HFFc6 (cell line): ENCODE data around the gene XRCC2. TPM values are rescaled to one million over a fixed set of nuclear protein-coding genes. Genes with fewer than 3 reads are reported as not detected.
"Not testable (repeated sequence)": the region's sequence is repeated elsewhere in the genome, so short reads cannot be mapped to it uniquely, and the experiment has no call there.

Experiments used
- DNase-seq: peaks from one replicate; pipeline ENCODE4 v3.0.0-alpha.2; 2018
- H3K27ac Mint-ChIP-seq: 2 replicates; pipeline ENCODE4 v1.8.0; 2020; ENCODE audit warnings: mild to moderate bottlenecking, mixed read lengths
- H3K27me3 Mint-ChIP-seq: 2 replicates; pipeline ENCODE4 v1.8.0; 2021; ENCODE audit warnings: mild to moderate bottlenecking, moderate library complexity, mixed read lengths; ENCODE audit not compliant: insufficient read depth
- H3K36me3 Mint-ChIP-seq: 2 replicates; pipeline ENCODE4 v1.8.0; 2021; ENCODE audit warnings: low read depth, mixed read lengths
- H3K4me1 Mint-ChIP-seq: 2 replicates; pipeline ENCODE4 v1.8.0; 2020; ENCODE audit warnings: low read depth, mixed read lengths
- H3K4me3 Mint-ChIP-seq: 2 replicates; pipeline ENCODE4 v1.8.0; 2020; ENCODE audit warnings: mild to moderate bottlenecking, moderate library complexity, mixed read lengths
- H3K9me3 Mint-ChIP-seq: 2 replicates; pipeline ENCODE4 v1.8.0; 2020; ENCODE audit warnings: mild to moderate bottlenecking, mixed read lengths
- CTCF ChIP-seq: fragments of 200-600 bp; sonication (generic); IDR thresholded peaks from 2 replicates; pipeline ENCODE4 v1.5.0; 2021; ENCODE audit warnings: antibody characterized with exemption, mild to moderate bottlenecking
- long read RNA-seq: library from polyadenylated mRNA; unstranded; transcript quantifications from one replicate; pipeline ENCODE4 v2.0.0, GENCODE V29; 2019
- total RNA-seq, 6 experiments: library from RNA; stranded (reverse); fragmentation: NEBNext Ultra II Directional; extraction: Animal tissue kit (Norgen Biotek cat#: 25700); gene quantifications; 2 replicates in 1 of 6; 3 replicates in 5 of 6; pipeline ENCODE4 v1.2.3, GENCODE V29; 2021

XRCC2 gene
- total RNA-seq, result 1 to 10 TPM; 1.8 to 3.8 (median 3.4) TPM
- long read RNA-seq, partial matches to known transcripts, result 0 of 3 reads
- long read RNA-seq, other reads (novel, unspliced or antisense), result 2 of 3 reads

- no peak for TF ChIP-seq CTCF
These were observed at the start of gene XRCC2 for GRCh38 chr7:152675759-152676636. Gene XRCC2 (minus strand): TSS chr7:152676141. CDS start chr7:152676079, 62 bp downstream.

DNA sequence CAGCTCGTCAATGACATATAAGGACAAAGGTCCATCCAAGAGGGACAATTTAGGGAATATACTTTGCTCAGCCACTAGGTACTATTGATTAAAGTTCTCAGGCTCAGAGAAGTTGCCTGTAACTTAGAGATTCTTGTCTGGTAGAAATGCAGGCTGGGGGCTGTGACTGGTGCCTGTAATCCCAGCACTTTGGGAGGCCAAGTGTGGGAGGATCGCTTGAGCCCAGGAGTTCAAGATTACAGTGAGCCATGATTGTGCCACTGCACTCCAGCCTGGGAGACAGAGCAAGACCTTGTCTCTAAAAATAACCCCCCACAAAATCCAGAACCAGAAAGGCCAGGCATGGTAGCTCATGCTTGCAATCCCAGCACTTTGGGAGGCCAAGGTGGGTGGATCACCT is 47.4 kb upstream of the XRCC2 start:
- no peak for TF ChIP-seq CTCF
- Mint-ChIP-seq H3K27me3 (peaks cover 2% of the 10 kb centered on the region), H3K27ac (no peak overlapping the region), H3K9me3 (peaks cover 4% of the 10 kb centered on the region), H3K36me3 (no peaks in the 10 kb centered on the region), H3K4me1 (no peaks in the 10 kb centered on the region), H3K4me3 (no peak overlapping the region)
- DNase-seq, result no peak

More at GRCh38 chr7:152675759-152676636, at the start of gene XRCC2:
- peaks cover 13% of the 10 kb centered on the region for H3K4me1 Mint-ChIP-seq
- H3K4me3 Mint-ChIP-seq, result peak within 1 kb of the TSS; percentile 95
- H3K27ac Mint-ChIP-seq, result peak within 1 kb of the TSS; percentile 87
- H3K36me3 Mint-ChIP-seq, result no peaks in the 10 kb centered on the region
- H3K9me3 Mint-ChIP-seq, result no peaks in the 10 kb centered on the region
- no peaks in the 10 kb centered on the region for H3K27me3 Mint-ChIP-seq
- DNase-seq, result peak; percentile 80

GRCh38 chr7:152712412-152713042 is 36.6 kb upstream of the XRCC2 start:
- H3K4me3 Mint-ChIP-seq, DNase-seq, H3K36me3 Mint-ChIP-seq, H3K27ac Mint-ChIP-seq, H3K9me3 Mint-ChIP-seq, H3K27me3 Mint-ChIP-seq: not testable (repeated sequence)
- H3K4me1 Mint-ChIP-seq, result peaks cover 26% of the 10 kb centered on the region

DNA sequence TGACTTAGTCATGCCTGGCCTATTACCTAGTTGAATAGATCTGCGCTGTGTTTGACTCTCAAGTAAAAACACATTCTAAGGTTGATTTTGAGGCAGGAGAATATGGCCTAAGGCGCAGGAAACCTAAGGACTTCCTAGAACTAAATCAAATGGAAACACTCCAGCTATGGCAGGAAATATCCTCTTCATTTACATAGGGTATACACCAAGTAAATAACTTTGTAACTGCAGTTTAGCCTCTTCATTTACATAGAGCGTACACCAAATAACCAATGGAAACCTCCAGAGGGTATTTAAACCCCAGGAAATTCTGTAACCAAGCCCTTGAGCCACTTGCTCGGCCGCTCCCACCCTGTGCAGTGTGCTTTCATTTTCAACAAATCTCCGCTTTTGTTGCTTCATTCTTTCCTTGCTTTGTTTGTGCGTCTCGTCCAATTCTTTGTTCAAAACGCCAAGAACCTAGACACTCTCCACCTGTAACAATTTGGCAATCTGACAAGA is 35.6 kb upstream of the XRCC2 start:
- Mint-ChIP-seq H3K27me3 (peaks cover 4% of the 10 kb centered on the region; the same call in 1 of the 2 replicates), H3K4me1 (peaks cover 29% of the 10 kb centered on the region), H3K9me3 (no peaks in the 10 kb centered on the region), H3K27ac (no peak overlapping the region), H3K4me3 (no peak overlapping the region), H3K36me3 (no peaks in the 10 kb centered on the region)
- DNase-seq, result no peak
- TF ChIP-seq CTCF, result no peak; the same call in 1 of the 2 replicates

GRCh38 chr7:152710153-152710442 is 34.2 kb upstream of the XRCC2 start:
- no peak overlapping the region for H3K27ac Mint-ChIP-seq
- 0 out of 2 replicates have a peak, but pooled peaks cover 2% of the 10 kb centered on the region for H3K27me3 Mint-ChIP-seq
- H3K4me3 Mint-ChIP-seq, result no peak overlapping the region
- H3K4me1 Mint-ChIP-seq, result peaks cover 31% of the 10 kb centered on the region
- no peak for TF ChIP-seq CTCF
- H3K36me3 Mint-ChIP-seq, result peaks cover 4% of the 10 kb centered on the region; the same call in 1 of the 2 replicates
- peaks cover 7% of the 10 kb centered on the region for H3K9me3 Mint-ChIP-seq
- DNase-seq, result no peak
